NCI-H748 (cell line): Measurements from ENCODE around the gene VIPR1.
A peak's percentile ranks its signal among the peaks of the same experiment; 100 is the strongest.
"Not testable (repeated sequence)": the region's sequence is repeated elsewhere in the genome, so short reads cannot be mapped to it uniquely, and the experiment has no call there.

Experiments used
- DNase-seq: peaks from one replicate; lab custom pipeline; 2025; ENCODE audit not compliant: unreplicated experiment; lab: John Stamatoyannopoulos, UW

The VIPR1 gene

GRCh38 chr3:42531470-42531869 is 29.0 kb downstream of the VIPR1 start:
- no peak for DNase-seq

- no peak for DNase-seq
Observed at GRCh38 chr3:42532229-42532628, 29.8 kb downstream of the VIPR1 start.

- DNase-seq = no peak
Observed at GRCh38 chr3:42533161-42533897, 30.9 kb downstream of the VIPR1 start.

- DNase-seq = no peak
Observed at GRCh38 chr3:42535981-42536784, 33.7 kb downstream of the VIPR1 start.

GRCh38 chr3:42537350-42537749 is 34.9 kb downstream of the VIPR1 start:
- no peak for DNase-seq

- peak; percentile 50 for DNase-seq
Observed at GRCh38 chr3:42539871-42540714, 37.6 kb downstream of the VIPR1 start.

GRCh38 chr3:42541079-42541478 is 38.6 kb downstream of the VIPR1 start:
- no peak for DNase-seq

- DNase-seq = peak; percentile 84
Observed at GRCh38 chr3:42544492-42545283, 42.2 kb downstream of the VIPR1 start.

GRCh38 chr3:42545284-42545900 is 42.9 kb downstream of the VIPR1 start:
- DNase-seq = no peak

- no peak for DNase-seq
Observed at GRCh38 chr3:42546691-42547213, 44.3 kb downstream of the VIPR1 start.

- peak; percentile 41 for DNase-seq
Observed at GRCh38 chr3:42547401-42547945, 45.0 kb downstream of the VIPR1 start.

GRCh38 chr3:42549131-42549530 is 46.7 kb downstream of the VIPR1 start:
- no peak for DNase-seq

- DNase-seq = no peak
Observed at GRCh38 chr3:42550250-42550649, 47.8 kb downstream of the VIPR1 start.

- DNase-seq = no peak
Observed at GRCh38 chr3:42552830-42553229, 50.4 kb downstream of the VIPR1 start.

- DNase-seq = no peak
Observed at GRCh38 chr3:42556089-42556632, 53.7 kb downstream of the VIPR1 start.

GRCh38 chr3:42556817-42557216 is 54.4 kb downstream of the VIPR1 start:
- not testable (repeated sequence) for DNase-seq

GRCh38 chr3:42557854-42558253 is 55.4 kb downstream of the VIPR1 start:
- DNase-seq = no peak

GRCh38 chr3:42562047-42562907 is 59.8 kb downstream of the VIPR1 start:
- no peak for DNase-seq
